H1 (cell line): ENCODE measurements around the gene KLHL29. TPM values are rescaled to one million over a fixed set of nuclear protein-coding genes. Genes with fewer than 3 reads are reported as not detected.

Source experiments
- CEBPB ChIP-seq: IDR thresholded peaks from 2 replicates; pipeline ENCODE4 v1.6.1; 2012; ENCODE audit warnings: low read depth, low read length
- CTBP2 ChIP-seq: IDR thresholded peaks from 2 replicates; pipeline ENCODE4 v1.7.0; 2011; ENCODE audit warnings: borderline replicate concordance, mild to moderate bottlenecking, moderate library complexity, mixed read lengths, low read length; ENCODE audit not compliant: insufficient read depth, insufficient read length
- EGR1 ChIP-seq: IDR thresholded peaks from 2 replicates; pipeline ENCODE4 v1.6.1; 2011; ENCODE audit warnings: low read depth, low read length, borderline replicate concordance
- FOSL1 ChIP-seq: IDR thresholded peaks from 2 replicates; pipeline ENCODE4 v1.6.1; 2011; ENCODE audit warnings: mild to moderate bottlenecking, low read depth, low read length, moderate library complexity; ENCODE audit not compliant: insufficient read depth
- HDAC6 ChIP-seq: IDR thresholded peaks from one replicate; pipeline ENCODE4 v1.7.1; 2012; ENCODE audit warnings: low read depth, mild to moderate bottlenecking, inconsistent platforms, low read length, moderate library complexity
- JUN ChIP-seq: IDR thresholded peaks from 2 replicates; pipeline ENCODE4 v1.6.1; 2011; ENCODE audit warnings: low read depth, mild to moderate bottlenecking, improper control_type of control experiment, low read length
- RAD21 ChIP-seq, 2 experiments: IDR thresholded peaks in 1 of 2; conservative IDR thresholded peaks in 1 of 2; 2 replicates each; pipeline ENCODE4 v1.6.1; 2011; ENCODE audit warnings: low read depth in 2 of 2, low read length in 2 of 2, improper control_type of control experiment in 1 of 2, inconsistent platforms in 1 of 2, mild to moderate bottlenecking in 1 of 2, moderate library complexity in 1 of 2
- RFX5 ChIP-seq: IDR thresholded peaks from 2 replicates; pipeline ENCODE4 v1.6.1; 2011; ENCODE audit warnings: low read depth, low read length, improper control_type of control experiment, borderline replicate concordance
- polyA plus RNA-seq, 7 experiments: library from polyadenylated mRNA; depleted of rRNA in 3 of 7; stranded (reverse) in 5 of 7; unstranded in 2 of 7; fragments of >200 nt in 5 of 7; fragments of 200-250 nt in 2 of 7; gene quantifications; 1 replicate in 5 of 7; 2 replicates in 1 of 7; 4 replicates in 1 of 7; pipeline versions ENCODE4 v1.2.1 to v1.2.3, GENCODE V29; 2011 to 2013; ENCODE audit warnings: missing spikeins in 2 of 7, mixed read lengths in 2 of 7
- total RNA-seq: library from RNA; stranded (reverse); fragmentation: NEBNext Ultra II Directional; extraction: Animal tissue kit (Norgen Biotek cat#: 25700); gene quantifications from 2 replicates; pipeline ENCODE4 v1.2.1, GENCODE V29; 2021
- TF ChIP-seq, protein P1 (sequence below): fragments of 300-600 bp; sonication (generic); IDR thresholded peaks from 2 replicates; pipeline ENCODE4 v1.7.1; 2012; ENCODE audit warnings: low read length, moderate library complexity, mild to moderate bottlenecking, inconsistent platforms; ENCODE audit not compliant: insufficient replicate concordance

Gene KLHL29
- total and polyA plus RNA-seq, 2 of the 8 experiments (the other 6 are each of a cell fraction or from before 2014, with no cell fraction given), result 1.1 to 4.7 TPM

GRCh38 chr2:23685706-23686105 is 300.7 kb downstream of the KLHL29 start (continued):
- TF ChIP-seq, protein P1, sequence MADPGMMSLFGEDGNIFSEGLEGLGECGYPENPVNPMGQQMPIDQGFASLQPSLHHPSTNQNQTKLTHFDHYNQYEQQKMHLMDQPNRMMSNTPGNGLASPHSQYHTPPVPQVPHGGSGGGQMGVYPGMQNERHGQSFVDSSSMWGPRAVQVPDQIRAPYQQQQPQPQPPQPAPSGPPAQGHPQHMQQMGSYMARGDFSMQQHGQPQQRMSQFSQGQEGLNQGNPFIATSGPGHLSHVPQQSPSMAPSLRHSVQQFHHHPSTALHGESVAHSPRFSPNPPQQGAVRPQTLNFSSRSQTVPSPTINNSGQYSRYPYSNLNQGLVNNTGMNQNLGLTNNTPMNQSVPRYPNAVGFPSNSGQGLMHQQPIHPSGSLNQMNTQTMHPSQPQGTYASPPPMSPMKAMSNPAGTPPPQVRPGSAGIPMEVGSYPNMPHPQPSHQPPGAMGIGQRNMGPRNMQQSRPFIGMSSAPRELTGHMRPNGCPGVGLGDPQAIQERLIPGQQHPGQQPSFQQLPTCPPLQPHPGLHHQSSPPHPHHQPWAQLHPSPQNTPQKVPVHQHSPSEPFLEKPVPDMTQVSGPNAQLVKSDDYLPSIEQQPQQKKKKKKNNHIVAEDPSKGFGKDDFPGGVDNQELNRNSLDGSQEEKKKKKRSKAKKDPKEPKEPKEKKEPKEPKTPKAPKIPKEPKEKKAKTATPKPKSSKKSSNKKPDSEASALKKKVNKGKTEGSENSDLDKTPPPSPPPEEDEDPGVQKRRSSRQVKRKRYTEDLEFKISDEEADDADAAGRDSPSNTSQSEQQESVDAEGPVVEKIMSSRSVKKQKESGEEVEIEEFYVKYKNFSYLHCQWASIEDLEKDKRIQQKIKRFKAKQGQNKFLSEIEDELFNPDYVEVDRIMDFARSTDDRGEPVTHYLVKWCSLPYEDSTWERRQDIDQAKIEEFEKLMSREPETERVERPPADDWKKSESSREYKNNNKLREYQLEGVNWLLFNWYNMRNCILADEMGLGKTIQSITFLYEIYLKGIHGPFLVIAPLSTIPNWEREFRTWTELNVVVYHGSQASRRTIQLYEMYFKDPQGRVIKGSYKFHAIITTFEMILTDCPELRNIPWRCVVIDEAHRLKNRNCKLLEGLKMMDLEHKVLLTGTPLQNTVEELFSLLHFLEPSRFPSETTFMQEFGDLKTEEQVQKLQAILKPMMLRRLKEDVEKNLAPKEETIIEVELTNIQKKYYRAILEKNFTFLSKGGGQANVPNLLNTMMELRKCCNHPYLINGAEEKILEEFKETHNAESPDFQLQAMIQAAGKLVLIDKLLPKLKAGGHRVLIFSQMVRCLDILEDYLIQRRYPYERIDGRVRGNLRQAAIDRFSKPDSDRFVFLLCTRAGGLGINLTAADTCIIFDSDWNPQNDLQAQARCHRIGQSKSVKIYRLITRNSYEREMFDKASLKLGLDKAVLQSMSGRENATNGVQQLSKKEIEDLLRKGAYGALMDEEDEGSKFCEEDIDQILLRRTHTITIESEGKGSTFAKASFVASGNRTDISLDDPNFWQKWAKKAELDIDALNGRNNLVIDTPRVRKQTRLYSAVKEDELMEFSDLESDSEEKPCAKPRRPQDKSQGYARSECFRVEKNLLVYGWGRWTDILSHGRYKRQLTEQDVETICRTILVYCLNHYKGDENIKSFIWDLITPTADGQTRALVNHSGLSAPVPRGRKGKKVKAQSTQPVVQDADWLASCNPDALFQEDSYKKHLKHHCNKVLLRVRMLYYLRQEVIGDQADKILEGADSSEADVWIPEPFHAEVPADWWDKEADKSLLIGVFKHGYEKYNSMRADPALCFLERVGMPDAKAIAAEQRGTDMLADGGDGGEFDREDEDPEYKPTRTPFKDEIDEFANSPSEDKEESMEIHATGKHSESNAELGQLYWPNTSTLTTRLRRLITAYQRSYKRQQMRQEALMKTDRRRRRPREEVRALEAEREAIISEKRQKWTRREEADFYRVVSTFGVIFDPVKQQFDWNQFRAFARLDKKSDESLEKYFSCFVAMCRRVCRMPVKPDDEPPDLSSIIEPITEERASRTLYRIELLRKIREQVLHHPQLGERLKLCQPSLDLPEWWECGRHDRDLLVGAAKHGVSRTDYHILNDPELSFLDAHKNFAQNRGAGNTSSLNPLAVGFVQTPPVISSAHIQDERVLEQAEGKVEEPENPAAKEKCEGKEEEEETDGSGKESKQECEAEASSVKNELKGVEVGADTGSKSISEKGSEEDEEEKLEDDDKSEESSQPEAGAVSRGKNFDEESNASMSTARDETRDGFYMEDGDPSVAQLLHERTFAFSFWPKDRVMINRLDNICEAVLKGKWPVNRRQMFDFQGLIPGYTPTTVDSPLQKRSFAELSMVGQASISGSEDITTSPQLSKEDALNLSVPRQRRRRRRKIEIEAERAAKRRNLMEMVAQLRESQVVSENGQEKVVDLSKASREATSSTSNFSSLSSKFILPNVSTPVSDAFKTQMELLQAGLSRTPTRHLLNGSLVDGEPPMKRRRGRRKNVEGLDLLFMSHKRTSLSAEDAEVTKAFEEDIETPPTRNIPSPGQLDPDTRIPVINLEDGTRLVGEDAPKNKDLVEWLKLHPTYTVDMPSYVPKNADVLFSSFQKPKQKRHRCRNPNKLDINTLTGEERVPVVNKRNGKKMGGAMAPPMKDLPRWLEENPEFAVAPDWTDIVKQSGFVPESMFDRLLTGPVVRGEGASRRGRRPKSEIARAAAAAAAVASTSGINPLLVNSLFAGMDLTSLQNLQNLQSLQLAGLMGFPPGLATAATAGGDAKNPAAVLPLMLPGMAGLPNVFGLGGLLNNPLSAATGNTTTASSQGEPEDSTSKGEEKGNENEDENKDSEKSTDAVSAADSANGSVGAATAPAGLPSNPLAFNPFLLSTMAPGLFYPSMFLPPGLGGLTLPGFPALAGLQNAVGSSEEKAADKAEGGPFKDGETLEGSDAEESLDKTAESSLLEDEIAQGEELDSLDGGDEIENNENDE, result no peak
- TF ChIP-seq CTBP2 (no peak), RAD21 (IDR thresholded peaks at IDR 0.05 in 1 of 2, conservative IDR thresholded peaks at IDR 0.05 in 1 of 2; ENCODE audit: low read depth in 2 of 2, low read length in 2 of 2) (no peak), JUN (no peak), CEBPB (no peak), FOSL1 (no peak), EGR1 (no peak), RFX5 (no peak), HDAC6 (no peak)
